ENCODE results near the gene CCDC126. TPM values are rescaled to one million over a fixed set of nuclear protein-coding genes. Genes with fewer than 3 reads are reported as not detected.
A peak's percentile ranks its signal among the peaks of the same experiment; 100 is the strongest.
"Not testable (repeated sequence)": the region's sequence is repeated elsewhere in the genome, so short reads cannot be mapped to it uniquely, and the experiment has no call there.

CCDC126 gene
- total and polyA plus RNA-seq, 2 donors from 2014 or later: 5.2 to 8.9 TPM

DNA sequence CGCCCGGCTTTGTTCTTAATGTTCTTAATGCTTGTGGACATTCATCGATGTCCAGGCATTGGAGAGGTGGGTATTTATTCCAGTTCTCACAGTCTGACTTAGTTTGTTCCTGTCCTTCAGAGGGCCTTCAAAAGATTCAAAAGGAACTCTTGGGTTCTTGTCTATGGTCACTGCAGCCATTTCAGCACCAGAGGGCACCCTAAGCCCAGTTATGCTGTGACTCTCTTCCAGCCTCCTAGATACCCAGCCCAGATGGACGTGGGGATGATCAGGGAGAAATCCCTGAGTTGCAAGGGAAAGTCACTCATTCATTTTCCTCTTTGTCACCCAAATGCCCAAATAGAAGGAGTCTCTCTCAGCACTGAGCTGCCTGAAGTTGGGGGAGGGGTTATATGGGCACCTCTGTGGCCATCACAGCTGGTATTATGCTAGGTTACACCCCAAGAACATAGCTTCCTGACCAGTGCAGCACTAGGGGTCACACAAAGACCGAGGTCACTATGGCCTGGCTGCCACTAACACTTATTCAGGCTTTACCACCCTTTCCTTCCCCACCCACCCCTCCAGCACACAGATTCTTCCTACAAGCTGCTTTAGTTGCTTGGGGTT, 26.5 kb upstream of the CCDC126 start:
- H3K4me3 ChIP-seq (ENCODE audit: low read length in 3 of 3): no peak overlapping the region
- TF ChIP-seq, protein P1, sequence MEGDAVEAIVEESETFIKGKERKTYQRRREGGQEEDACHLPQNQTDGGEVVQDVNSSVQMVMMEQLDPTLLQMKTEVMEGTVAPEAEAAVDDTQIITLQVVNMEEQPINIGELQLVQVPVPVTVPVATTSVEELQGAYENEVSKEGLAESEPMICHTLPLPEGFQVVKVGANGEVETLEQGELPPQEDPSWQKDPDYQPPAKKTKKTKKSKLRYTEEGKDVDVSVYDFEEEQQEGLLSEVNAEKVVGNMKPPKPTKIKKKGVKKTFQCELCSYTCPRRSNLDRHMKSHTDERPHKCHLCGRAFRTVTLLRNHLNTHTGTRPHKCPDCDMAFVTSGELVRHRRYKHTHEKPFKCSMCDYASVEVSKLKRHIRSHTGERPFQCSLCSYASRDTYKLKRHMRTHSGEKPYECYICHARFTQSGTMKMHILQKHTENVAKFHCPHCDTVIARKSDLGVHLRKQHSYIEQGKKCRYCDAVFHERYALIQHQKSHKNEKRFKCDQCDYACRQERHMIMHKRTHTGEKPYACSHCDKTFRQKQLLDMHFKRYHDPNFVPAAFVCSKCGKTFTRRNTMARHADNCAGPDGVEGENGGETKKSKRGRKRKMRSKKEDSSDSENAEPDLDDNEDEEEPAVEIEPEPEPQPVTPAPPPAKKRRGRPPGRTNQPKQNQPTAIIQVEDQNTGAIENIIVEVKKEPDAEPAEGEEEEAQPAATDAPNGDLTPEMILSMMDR (IDR thresholded peaks at IDR 0.05; ENCODE audit: borderline replicate concordance, extremely low read depth, insufficient read depth): peak; percentile 90

DNA sequence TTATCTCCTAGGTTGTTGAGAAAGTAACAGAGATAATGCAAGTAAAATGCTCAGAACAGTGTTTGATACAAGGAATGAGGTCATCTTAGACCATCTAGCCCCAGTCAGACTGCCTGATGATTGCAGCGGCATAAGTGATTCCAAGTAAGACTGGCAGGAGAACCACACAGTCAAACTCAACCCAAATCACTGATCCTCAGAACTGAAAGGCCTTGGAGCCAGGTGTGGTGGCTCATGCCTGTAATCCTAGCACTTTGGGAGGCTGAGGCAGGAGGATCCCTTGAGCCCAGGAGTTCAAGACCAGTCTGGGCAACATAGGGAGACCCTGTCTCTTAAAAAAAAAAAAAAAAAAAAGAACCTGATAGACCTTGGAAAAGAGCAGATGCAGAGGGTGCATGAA, 15.2 kb upstream of the CCDC126 start:
- intact Hi-C loops (cut with DNase I); H3K4me1 ChIP-seq (ENCODE audit: control insufficient read depth in 2 of 3, insufficient read depth in 2 of 3, low read depth in 1 of 3, low read length in 3 of 3); H3K9ac ChIP-seq (ENCODE audit: low read length in 3 of 3); H3K27me3 ChIP-seq (ENCODE audit: control insufficient read depth, insufficient read depth, low read length); H3K4me3 ChIP-seq (ENCODE audit: low read length in 3 of 3); H3K27ac ChIP-seq (ENCODE audit: low read depth in 2 of 2, low read length in 2 of 2); H3K9me3 ChIP-seq (ENCODE audit: control insufficient read depth in 2 of 3, insufficient read depth in 1 of 3, low read length in 3 of 3); H3K36me3 ChIP-seq (ENCODE audit: control insufficient read depth in 2 of 3, insufficient read depth in 3 of 3, low read length in 3 of 3); DNase-seq; FAIRE-seq: not testable (repeated sequence)

More for the DNA sequence above, 26.5 kb upstream of the CCDC126 start:
- intact Hi-C loops (cut with DNase I): loop anchor here (5.0 kb wide), 1 partner anchor 142 kb away; the partner anchor contains the start of gene STK31
- H3K9me3 ChIP-seq (ENCODE audit: control insufficient read depth in 2 of 3, insufficient read depth in 1 of 3, low read length in 3 of 3): no peaks in the 10 kb centered on the region
- no peaks in the 10 kb centered on the region for H3K36me3 ChIP-seq (ENCODE audit: control insufficient read depth in 2 of 3, insufficient read depth in 3 of 3, low read length in 3 of 3)
- no peak overlapping the region for H3K9ac ChIP-seq (ENCODE audit: low read length in 3 of 3)
- FAIRE-seq (no peak), DNase-seq (peak; percentile 72 to 91 (median 83))
- H3K4me1 ChIP-seq (ENCODE audit: control insufficient read depth in 2 of 3, insufficient read depth in 2 of 3, low read depth in 1 of 3, low read length in 3 of 3): no peaks in the 10 kb centered on the region
- no peaks in the 10 kb centered on the region for H3K27me3 ChIP-seq (ENCODE audit: control insufficient read depth, insufficient read depth, low read length)
- no peak overlapping the region for H3K27ac ChIP-seq (ENCODE audit: low read depth in 2 of 2, low read length in 2 of 2)

DNA sequence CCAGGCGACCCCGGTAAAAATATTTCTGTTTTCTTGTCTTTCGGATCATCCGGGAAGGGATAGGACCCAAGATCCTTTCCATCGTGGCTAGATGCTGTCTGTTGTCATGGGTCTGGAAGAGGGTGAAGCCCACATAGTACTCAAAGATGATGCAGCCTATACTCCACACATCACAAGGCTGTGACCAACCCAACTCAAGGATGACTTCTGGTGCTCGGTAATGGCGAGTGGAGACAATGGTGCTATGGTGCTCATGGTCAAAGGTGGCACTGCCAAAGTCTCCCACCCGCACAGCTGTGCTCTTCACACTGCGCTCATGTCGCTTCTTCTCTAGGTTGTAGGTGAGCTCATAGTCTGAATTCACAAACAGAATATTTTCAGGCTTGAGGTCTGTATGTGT, 11.9 kb upstream of the CCDC126 start:
- H3K36me3 ChIP-seq (ENCODE audit: control insufficient read depth in 2 of 3, insufficient read depth in 3 of 3, low read length in 3 of 3); H3K9me3 ChIP-seq (ENCODE audit: control insufficient read depth in 2 of 3, insufficient read depth in 1 of 3, low read length in 3 of 3); H3K27me3 ChIP-seq (ENCODE audit: control insufficient read depth, insufficient read depth, low read length); H3K27ac ChIP-seq (ENCODE audit: low read depth in 2 of 2, low read length in 2 of 2); H3K4me1 ChIP-seq (ENCODE audit: control insufficient read depth in 2 of 3, insufficient read depth in 2 of 3, low read depth in 1 of 3, low read length in 3 of 3); intact Hi-C loops (cut with DNase I); FAIRE-seq; H3K4me3 ChIP-seq (ENCODE audit: low read length in 3 of 3); DNase-seq; H3K9ac ChIP-seq (ENCODE audit: low read length in 3 of 3): not testable (repeated sequence)

DNA sequence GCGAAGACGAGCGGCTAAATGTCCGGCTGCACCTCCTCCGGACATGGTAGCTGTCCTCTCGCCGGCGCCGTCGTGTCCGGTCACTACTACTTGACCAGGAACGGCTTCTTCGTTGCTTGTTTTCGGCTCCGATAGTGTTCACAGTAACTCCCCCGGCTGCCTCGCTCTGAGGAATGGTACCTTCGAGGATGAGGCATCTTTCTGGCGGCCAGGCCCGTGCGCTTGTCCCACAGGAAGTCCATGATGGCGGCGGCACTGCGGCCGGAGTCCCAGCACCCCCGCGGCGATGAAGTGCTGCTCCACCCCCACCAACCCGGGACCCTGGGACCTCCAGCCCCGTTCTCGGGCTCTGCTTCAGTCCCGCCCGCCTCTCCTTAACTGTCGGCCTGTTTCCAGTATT, 11.0 kb upstream of the CCDC126 start:
- H3K36me3 ChIP-seq (ENCODE audit: control insufficient read depth in 2 of 3, insufficient read depth in 3 of 3, low read length in 3 of 3): no peaks in the 10 kb centered on the region
- FAIRE-seq (no peak), DNase-seq (peak in 1 of 5 donors; percentile 67)
- H3K27ac ChIP-seq (ENCODE audit: low read depth in 2 of 2, low read length in 2 of 2): no peak overlapping the region
- H3K27me3 ChIP-seq (ENCODE audit: control insufficient read depth, insufficient read depth, low read length): no peaks in the 10 kb centered on the region
- no peaks in the 10 kb centered on the region for H3K4me1 ChIP-seq (ENCODE audit: control insufficient read depth in 2 of 3, insufficient read depth in 2 of 3, low read depth in 1 of 3, low read length in 3 of 3)
- H3K4me3 ChIP-seq (ENCODE audit: low read length in 3 of 3): no peak overlapping the region
- intact Hi-C loops (cut with DNase I): no loop called here
- TF ChIP-seq, protein P1 (IDR thresholded peaks at IDR 0.05; ENCODE audit: borderline replicate concordance, extremely low read depth, insufficient read depth): no peak
- no peaks in the 10 kb centered on the region for H3K9me3 ChIP-seq (ENCODE audit: control insufficient read depth in 2 of 3, insufficient read depth in 1 of 3, low read length in 3 of 3)
- no peak overlapping the region for H3K9ac ChIP-seq (ENCODE audit: low read length in 3 of 3)
